AG10803 (cell line): ENCODE measurements around the gene CAMTA2.

Source experiments
- DNase-seq: peaks from one replicate; pipeline ENCODE4 v3.0.0; 2010; ENCODE audit warnings: low read depth
- H3K4me3 ChIP-seq: 2 replicates; pipeline ENCODE4 v1.5.1; 2011; ENCODE audit warnings: mild to moderate bottlenecking, low read length, control low read depth
- CTCF ChIP-seq: conservative IDR thresholded peaks from 2 replicates; pipeline ENCODE4 v1.5.1; 2011; ENCODE audit warnings: mild to moderate bottlenecking, low read length, control low read depth, inconsistent platforms

CAMTA2 gene

GRCh38 chr17:4949321-4950074 lies 38.0 kb downstream of the CAMTA2 start:
- peak overlapping the region; percentile 72 for H3K4me3 ChIP-seq
- peak; percentile 65 for DNase-seq
- TF ChIP-seq CTCF, result no peak

- no peak for TF ChIP-seq CTCF
- H3K4me3 ChIP-seq, result peak overlapping the region; percentile 97
- DNase-seq, result peak; percentile 89
Observed at GRCh38 chr17:4948931-4949320, 38.5 kb downstream of the CAMTA2 start.

GRCh38 chr17:4948166-4948930 lies 39.1 kb downstream of the CAMTA2 start, which contains the start of gene PFN1:
PFN1 (minus strand) TSS chr17:4948530; CDS start chr17:4948394, 136 bp downstream.
- DNase-seq, result peak; percentile 94
- no peak for TF ChIP-seq CTCF
- H3K4me3 ChIP-seq, result peak within 1 kb of the TSS; percentile 97

- no peak for TF ChIP-seq CTCF
- peak; percentile 40 for DNase-seq
- H3K4me3 ChIP-seq, result peak overlapping the region; percentile 97
Observed at GRCh38 chr17:4947411-4948165, 39.9 kb downstream of the CAMTA2 start.

- no peak for DNase-seq
Observed at GRCh38 chr17:4947010-4947410, 40.5 kb downstream of the CAMTA2 start.

More at GRCh38 chr17:4947010-4947410, 40.5 kb downstream of the CAMTA2 start:
- peak overlapping the region; percentile 97 for H3K4me3 ChIP-seq
- TF ChIP-seq CTCF, result no peak
